HEK293 (cell line): Measurements from ENCODE around the gene RFPL2.

Source experiments
- CTCF ChIP-seq: fragments of 450-650 bp; formaldehyde crosslinking; IDR thresholded peaks from 2 replicates; pipeline ENCODE4 v1.5.1; 2016; ENCODE audit warnings: missing biosample characterization, missing genetic modification characterization
- YY1 ChIP-seq: fragments of 450-650 bp; formaldehyde crosslinking; IDR thresholded peaks from 2 replicates; pipeline ENCODE4 v1.5.1; 2018; ENCODE audit warnings: missing biosample characterization, missing genetic modification characterization
- ZBTB17 ChIP-seq: fragments of 450-650 bp; formaldehyde crosslinking; IDR thresholded peaks from 2 replicates; pipeline ENCODE4 v1.5.1; 2016; ENCODE audit warnings: missing biosample characterization, missing genetic modification characterization
- ZNF23 ChIP-seq: fragments of 450-650 bp; formaldehyde crosslinking; IDR thresholded peaks from 2 replicates; pipeline ENCODE4 v1.5.1; 2016; ENCODE audit warnings: missing biosample characterization, missing genetic modification characterization, borderline replicate concordance
- ZNF274 ChIP-seq, 2 experiments: fragments of 200-500 bp in 1 of 2; fragments of 450-650 bp in 1 of 2; sonication (Bioruptor generic) in 1 of 2; formaldehyde crosslinking in 1 of 2; IDR thresholded peaks; 2 replicates each; pipeline versions ENCODE4 v1.5.1 to v1.6.1; 2014 to 2016; ENCODE audit warnings: borderline replicate concordance in 1 of 2, inconsistent platforms in 1 of 2, low read length in 1 of 2, missing biosample characterization in 1 of 2, missing genetic modification characterization in 1 of 2
- ZNF335 ChIP-seq: fragments of 450-650 bp; formaldehyde crosslinking; conservative IDR thresholded peaks from 2 replicates; pipeline ENCODE4 v1.5.1; 2016; ENCODE audit warnings: missing biosample characterization, missing genetic modification characterization

GRCh38 chr22:32248276-32248675, 43.4 kb upstream of the RFPL2 start:
- TF ChIP-seq CTCF (tag by site-specific recombination) (no peak), ZNF335 (no peak), YY1 (tag by site-specific recombination) (no peak), ZNF274 (IDR thresholded peaks at IDR 0.05; ENCODE audit: low read length) (no peak), ZNF274 (tag by site-specific recombination; IDR thresholded peaks at IDR 0.05; ENCODE audit: borderline replicate concordance) (no peak), ZBTB17 (tag by site-specific recombination) (no peak), ZNF23 (tag by site-specific recombination) (no peak)
